Measurements from ENCODE around the gene ARHGAP44.
"Not testable (repeated sequence)": the region's sequence is repeated elsewhere in the genome, so short reads cannot be mapped to it uniquely, and the experiment has no call there.

ARHGAP44 gene

GRCh38 chr17:12964840-12965239 is 175.5 kb downstream of the ARHGAP44 start:
- no peak overlapping the region for H3K27ac ChIP-seq (ENCODE audit: low read depth, low read length)
- H3K9me3 ChIP-seq (ENCODE audit: low read length) = no peaks in the 10 kb centered on the region
- H3K4me3 ChIP-seq (ENCODE audit: low read depth in 1 of 2, low read length in 2 of 2) = no peak overlapping the region
- no peak overlapping the region for H3K9ac ChIP-seq (ENCODE audit: low read length)
- no peaks in the 10 kb centered on the region for H3K36me3 ChIP-seq (ENCODE audit: insufficient read depth, low read length)
- H3K27me3 ChIP-seq (ENCODE audit: control insufficient read depth in 1 of 2, insufficient read depth in 2 of 2, low read length in 2 of 2) = no peaks in the 10 kb centered on the region
- no peaks in the 10 kb centered on the region for H3K4me1 ChIP-seq (ENCODE audit: insufficient read depth, low read length)

GRCh38 chr17:12965988-12966387 is 176.7 kb downstream of the ARHGAP44 start:
- no peaks in the 10 kb centered on the region for H3K27me3 ChIP-seq (ENCODE audit: control insufficient read depth in 1 of 2, insufficient read depth in 2 of 2, low read length in 2 of 2)
- H3K4me3 ChIP-seq (ENCODE audit: low read depth in 1 of 2, low read length in 2 of 2) = no peak overlapping the region
- H3K36me3 ChIP-seq (ENCODE audit: insufficient read depth, low read length) = no peaks in the 10 kb centered on the region
- no peaks in the 10 kb centered on the region for H3K9me3 ChIP-seq (ENCODE audit: low read length)
- no peak overlapping the region for H3K27ac ChIP-seq (ENCODE audit: low read depth, low read length)
- H3K4me1 ChIP-seq (ENCODE audit: insufficient read depth, low read length) = no peaks in the 10 kb centered on the region
- H3K9ac ChIP-seq (ENCODE audit: low read length) = no peak overlapping the region

- H3K36me3 ChIP-seq (ENCODE audit: insufficient read depth, low read length) = no peaks in the 10 kb centered on the region
- no peaks in the 10 kb centered on the region for H3K9me3 ChIP-seq (ENCODE audit: low read length)
- H3K27me3 ChIP-seq (ENCODE audit: control insufficient read depth in 1 of 2, insufficient read depth in 2 of 2, low read length in 2 of 2) = no peaks in the 10 kb centered on the region
- no peak overlapping the region for H3K9ac ChIP-seq (ENCODE audit: low read length)
- no peak overlapping the region for H3K4me3 ChIP-seq (ENCODE audit: low read depth in 1 of 2, low read length in 2 of 2)
- no peak overlapping the region for H3K27ac ChIP-seq (ENCODE audit: low read depth, low read length)
- no peaks in the 10 kb centered on the region for H3K4me1 ChIP-seq (ENCODE audit: insufficient read depth, low read length)
These were observed 177.1 kb downstream of the ARHGAP44 start for GRCh38 chr17:12966413-12966812.

GRCh38 chr17:12967962-12968361 is 178.7 kb downstream of the ARHGAP44 start:
- Histone ChIP-seq H3K4me1 (ENCODE audit: insufficient read depth, low read length) (no peaks in the 10 kb centered on the region), H3K27me3 (ENCODE audit: control insufficient read depth in 1 of 2, insufficient read depth in 2 of 2, low read length in 2 of 2) (no peaks in the 10 kb centered on the region), H3K9me3 (ENCODE audit: low read length) (no peaks in the 10 kb centered on the region), H3K27ac (ENCODE audit: low read depth, low read length) (no peak overlapping the region), H3K4me3 (ENCODE audit: low read depth in 1 of 2, low read length in 2 of 2) (no peak overlapping the region), H3K36me3 (ENCODE audit: insufficient read depth, low read length) (no peaks in the 10 kb centered on the region), H3K9ac (ENCODE audit: low read length) (no peak overlapping the region)

- no peak overlapping the region for H3K27ac ChIP-seq (ENCODE audit: low read depth, low read length)
- H3K4me3 ChIP-seq (ENCODE audit: low read depth in 1 of 2, low read length in 2 of 2) = peak overlapping the region; percentile 42 to 52
- H3K27me3 ChIP-seq (ENCODE audit: control insufficient read depth in 1 of 2, insufficient read depth in 2 of 2, low read length in 2 of 2) = no peaks in the 10 kb centered on the region
- H3K4me1 ChIP-seq (ENCODE audit: insufficient read depth, low read length) = peaks cover 4% of the 10 kb centered on the region
- no peak overlapping the region for H3K9ac ChIP-seq (ENCODE audit: low read length)
- H3K36me3 ChIP-seq (ENCODE audit: insufficient read depth, low read length) = no peaks in the 10 kb centered on the region
- no peaks in the 10 kb centered on the region for H3K9me3 ChIP-seq (ENCODE audit: low read length)
These were observed 184.3 kb downstream of the ARHGAP44 start for GRCh38 chr17:12973496-12974004.

GRCh38 chr17:12974005-12974531 is 184.8 kb downstream of the ARHGAP44 start:
- H3K9ac ChIP-seq (ENCODE audit: low read length) = no peak overlapping the region
- H3K9me3 ChIP-seq (ENCODE audit: low read length) = no peaks in the 10 kb centered on the region
- H3K36me3 ChIP-seq (ENCODE audit: insufficient read depth, low read length) = no peaks in the 10 kb centered on the region
- H3K27me3 ChIP-seq (ENCODE audit: control insufficient read depth in 1 of 2, insufficient read depth in 2 of 2, low read length in 2 of 2) = no peaks in the 10 kb centered on the region
- H3K4me1 ChIP-seq (ENCODE audit: insufficient read depth, low read length) = peaks cover 4% of the 10 kb centered on the region
- no peak overlapping the region for H3K27ac ChIP-seq (ENCODE audit: low read depth, low read length)
- H3K4me3 ChIP-seq (ENCODE audit: low read depth in 1 of 2, low read length in 2 of 2) = peak overlapping the region; percentile 42 to 52

GRCh38 chr17:12977008-12977751 is 187.9 kb downstream of the ARHGAP44 start:
- Histone ChIP-seq H3K4me1 (ENCODE audit: insufficient read depth, low read length) (peaks cover 4% of the 10 kb centered on the region), H3K9ac (ENCODE audit: low read length) (no peak overlapping the region), H3K9me3 (ENCODE audit: low read length) (no peaks in the 10 kb centered on the region), H3K36me3 (ENCODE audit: insufficient read depth, low read length) (no peaks in the 10 kb centered on the region), H3K4me3 (ENCODE audit: low read depth in 1 of 2, low read length in 2 of 2) (no peak overlapping the region), H3K27me3 (ENCODE audit: control insufficient read depth in 1 of 2, insufficient read depth in 2 of 2, low read length in 2 of 2) (no peaks in the 10 kb centered on the region), H3K27ac (ENCODE audit: low read depth, low read length) (no peak overlapping the region)

GRCh38 chr17:12978787-12979186 is 189.5 kb downstream of the ARHGAP44 start:
- H3K9ac ChIP-seq (ENCODE audit: low read length); H3K4me1 ChIP-seq (ENCODE audit: insufficient read depth, low read length); H3K27me3 ChIP-seq (ENCODE audit: control insufficient read depth in 1 of 2, insufficient read depth in 2 of 2, low read length in 2 of 2); H3K36me3 ChIP-seq (ENCODE audit: insufficient read depth, low read length); H3K27ac ChIP-seq (ENCODE audit: low read depth, low read length); H3K9me3 ChIP-seq (ENCODE audit: low read length); H3K4me3 ChIP-seq (ENCODE audit: low read depth in 1 of 2, low read length in 2 of 2): not testable (repeated sequence)

GRCh38 chr17:12979246-12979645 is 189.9 kb downstream of the ARHGAP44 start:
- Histone ChIP-seq H3K9me3 (ENCODE audit: low read length) (no peaks in the 10 kb centered on the region), H3K9ac (ENCODE audit: low read length) (no peak overlapping the region), H3K4me3 (ENCODE audit: low read depth in 1 of 2, low read length in 2 of 2) (no peak overlapping the region), H3K27ac (ENCODE audit: low read depth, low read length) (no peak overlapping the region), H3K36me3 (ENCODE audit: insufficient read depth, low read length) (no peaks in the 10 kb centered on the region), H3K27me3 (ENCODE audit: control insufficient read depth in 1 of 2, insufficient read depth in 2 of 2, low read length in 2 of 2) (no peaks in the 10 kb centered on the region), H3K4me1 (ENCODE audit: insufficient read depth, low read length) (peaks cover 4% of the 10 kb centered on the region)

GRCh38 chr17:12979826-12980500 is 190.7 kb downstream of the ARHGAP44 start:
- no peak overlapping the region for H3K27ac ChIP-seq (ENCODE audit: low read depth, low read length)
- H3K9ac ChIP-seq (ENCODE audit: low read length) = no peak overlapping the region
- H3K27me3 ChIP-seq (ENCODE audit: control insufficient read depth in 1 of 2, insufficient read depth in 2 of 2, low read length in 2 of 2) = no peaks in the 10 kb centered on the region
- no peaks in the 10 kb centered on the region for H3K36me3 ChIP-seq (ENCODE audit: insufficient read depth, low read length)
- peaks cover 3% of the 10 kb centered on the region for H3K4me1 ChIP-seq (ENCODE audit: insufficient read depth, low read length)
- H3K9me3 ChIP-seq (ENCODE audit: low read length) = no peaks in the 10 kb centered on the region
- no peak overlapping the region for H3K4me3 ChIP-seq (ENCODE audit: low read depth in 1 of 2, low read length in 2 of 2)

GRCh38 chr17:12982224-12982623 is 192.9 kb downstream of the ARHGAP44 start:
- Histone ChIP-seq H3K4me1 (ENCODE audit: insufficient read depth, low read length) (peaks cover 6% of the 10 kb centered on the region), H3K27me3 (ENCODE audit: control insufficient read depth in 1 of 2, insufficient read depth in 2 of 2, low read length in 2 of 2) (no peaks in the 10 kb centered on the region), H3K36me3 (ENCODE audit: insufficient read depth, low read length) (no peaks in the 10 kb centered on the region), H3K9me3 (ENCODE audit: low read length) (no peaks in the 10 kb centered on the region), H3K4me3 (ENCODE audit: low read depth in 1 of 2, low read length in 2 of 2) (no peak overlapping the region), H3K9ac (ENCODE audit: low read length) (no peak overlapping the region), H3K27ac (ENCODE audit: low read depth, low read length) (no peak overlapping the region)

Data from muscle layer of colon (tissue), 2 donors.